Activated T-cell treated with anti-CD3 and anti-CD28 coated beads for 4 hours (primary cell): Measurements from ENCODE around the gene DGCR2.

ENCODE experiments used
- DNase-seq: peaks from one replicate; pipeline ENCODE4 v3.0.0-alpha.2; 2020

DGCR2 gene

DNA sequence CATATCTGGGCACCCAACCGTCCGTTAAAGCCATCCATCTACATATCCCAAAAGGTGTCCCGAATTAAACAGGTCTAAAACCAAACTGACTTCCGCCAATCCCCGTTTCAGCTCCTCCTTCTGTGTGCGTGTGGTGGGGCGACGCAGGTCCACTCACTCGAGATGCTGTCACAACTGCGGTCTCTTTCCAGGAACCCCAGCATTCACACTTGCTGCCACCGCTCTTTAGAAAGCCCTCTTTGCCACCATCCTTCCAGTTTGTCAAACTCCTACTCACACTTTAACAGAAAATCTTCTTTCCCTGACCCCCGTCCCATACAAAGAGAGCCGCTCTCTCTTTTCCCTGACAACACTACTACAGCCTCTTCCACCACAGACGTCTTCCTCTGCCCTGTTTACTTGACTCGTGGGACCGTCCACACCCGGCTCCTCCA lies 21.8 kb upstream of the DGCR2 start:
- no peak for DNase-seq

DNA sequence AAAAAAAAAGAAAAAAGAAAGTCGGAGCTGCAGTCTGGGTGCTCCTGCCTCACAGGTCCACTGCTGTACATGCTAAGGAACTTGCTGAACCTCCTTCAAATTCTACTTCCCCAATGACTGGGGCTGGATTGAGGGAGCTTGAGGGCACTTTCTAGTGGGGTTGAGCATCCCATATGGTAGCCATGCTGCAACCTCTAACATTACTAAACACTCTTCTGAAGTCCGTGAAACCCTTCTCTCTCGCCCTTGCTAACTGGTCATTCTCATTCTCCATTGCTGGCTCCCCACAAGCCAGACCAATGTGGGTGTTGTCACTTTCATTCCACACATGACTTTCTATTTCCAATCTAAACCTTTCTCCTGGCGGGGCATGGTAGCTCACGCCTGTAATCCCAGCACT lies 21.0 kb upstream of the DGCR2 start:
- DNase-seq, result no peak

DNA sequence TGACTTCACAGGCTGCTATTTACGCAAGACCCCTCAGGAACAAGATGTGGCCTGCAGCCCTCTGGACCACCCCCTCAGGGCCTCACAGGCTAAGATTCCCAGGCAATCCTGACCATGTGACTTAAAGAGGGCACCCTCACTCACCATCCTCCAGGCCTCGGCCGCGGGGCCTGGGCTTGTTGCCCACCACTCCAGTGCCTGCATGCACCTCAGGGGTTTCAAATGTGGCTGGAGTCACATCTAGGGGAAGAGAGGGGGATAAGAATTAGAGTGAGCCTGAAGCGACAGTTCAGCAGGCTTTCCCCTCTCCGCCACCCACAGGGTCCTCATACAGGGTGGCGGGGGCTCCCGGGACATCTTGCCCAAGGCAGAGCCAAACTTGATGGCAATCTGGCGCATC lies 20.2 kb upstream of the DGCR2 start:
- no peak for DNase-seq

DNA sequence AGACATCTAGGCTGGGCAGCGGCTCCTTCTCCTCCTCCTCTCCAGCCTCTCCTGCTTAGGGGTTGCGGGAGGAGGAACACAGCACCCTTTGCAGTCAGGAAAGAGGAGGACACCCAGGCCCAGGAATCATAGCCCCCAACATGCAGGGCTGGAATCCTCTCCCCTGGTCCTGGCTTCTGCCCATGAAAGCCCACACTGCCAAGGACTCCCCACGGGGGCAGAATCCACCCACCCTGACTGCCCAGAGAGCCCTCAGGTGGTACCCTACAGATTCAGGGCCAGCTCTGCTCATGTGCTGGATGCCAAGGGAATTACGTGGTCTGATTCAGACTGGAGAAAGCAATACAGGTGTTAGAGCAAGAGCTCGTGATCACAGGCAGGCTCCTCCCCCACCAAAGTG lies 17.8 kb upstream of the DGCR2 start:
- DNase-seq, result no peak

DNA sequence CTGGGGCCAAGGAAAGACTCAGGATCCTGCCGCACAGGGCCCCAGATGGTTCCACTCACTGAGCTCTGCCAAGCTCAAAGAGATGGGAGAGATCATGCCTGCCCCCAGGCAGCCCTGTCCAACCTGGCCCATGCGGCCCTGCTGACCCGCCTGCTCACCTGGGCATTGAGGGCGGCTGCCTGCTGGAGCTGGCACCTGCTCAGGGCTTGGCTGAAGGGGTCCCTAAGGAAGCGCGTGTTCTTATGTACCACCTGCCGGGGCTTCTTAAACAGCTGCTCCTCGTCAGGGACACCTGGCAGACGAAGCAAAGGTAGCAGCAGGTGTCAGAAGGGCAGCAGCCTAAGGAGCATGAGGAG lies 16.8 kb upstream of the DGCR2 start:
- no peak for DNase-seq

DNA sequence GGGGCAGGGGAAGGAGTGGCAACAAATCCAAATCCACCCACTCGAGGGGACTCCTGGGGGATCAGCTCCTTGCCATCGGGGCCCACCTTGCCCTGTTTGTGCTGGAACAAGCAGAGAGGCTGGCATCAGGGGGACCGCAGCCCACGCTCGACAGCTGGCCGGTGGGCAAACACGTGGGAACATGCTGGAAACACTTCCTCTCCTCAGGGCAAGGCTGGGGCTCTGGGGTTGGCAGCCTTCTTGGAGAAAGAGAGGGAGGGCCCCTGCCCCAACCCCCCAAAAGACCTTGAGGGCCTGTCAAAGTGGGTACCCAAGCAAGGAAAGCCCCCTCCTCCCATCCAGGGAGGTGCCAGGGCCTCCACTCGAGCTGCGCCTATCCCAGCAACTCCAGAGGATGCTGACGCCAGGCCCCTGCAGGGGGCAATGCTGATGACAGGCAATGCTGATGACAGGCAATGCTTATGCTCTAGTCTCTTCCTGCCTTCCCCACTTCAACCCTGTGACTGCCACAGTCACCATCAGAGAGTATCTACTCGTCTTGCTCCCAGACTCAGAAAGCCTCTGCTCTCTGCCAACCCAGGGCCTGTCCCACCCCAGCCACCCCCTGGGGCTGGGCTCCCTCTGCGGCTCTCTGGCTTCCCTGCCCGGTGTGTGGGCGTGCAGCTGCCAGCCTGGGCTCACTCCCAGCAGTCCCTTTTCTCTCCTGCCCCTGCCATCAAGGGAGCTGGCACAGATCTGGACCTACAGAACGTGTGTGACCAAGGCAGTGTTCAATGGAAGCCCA lies 16.2 kb upstream of the DGCR2 start:
- no peak for DNase-seq

DNA sequence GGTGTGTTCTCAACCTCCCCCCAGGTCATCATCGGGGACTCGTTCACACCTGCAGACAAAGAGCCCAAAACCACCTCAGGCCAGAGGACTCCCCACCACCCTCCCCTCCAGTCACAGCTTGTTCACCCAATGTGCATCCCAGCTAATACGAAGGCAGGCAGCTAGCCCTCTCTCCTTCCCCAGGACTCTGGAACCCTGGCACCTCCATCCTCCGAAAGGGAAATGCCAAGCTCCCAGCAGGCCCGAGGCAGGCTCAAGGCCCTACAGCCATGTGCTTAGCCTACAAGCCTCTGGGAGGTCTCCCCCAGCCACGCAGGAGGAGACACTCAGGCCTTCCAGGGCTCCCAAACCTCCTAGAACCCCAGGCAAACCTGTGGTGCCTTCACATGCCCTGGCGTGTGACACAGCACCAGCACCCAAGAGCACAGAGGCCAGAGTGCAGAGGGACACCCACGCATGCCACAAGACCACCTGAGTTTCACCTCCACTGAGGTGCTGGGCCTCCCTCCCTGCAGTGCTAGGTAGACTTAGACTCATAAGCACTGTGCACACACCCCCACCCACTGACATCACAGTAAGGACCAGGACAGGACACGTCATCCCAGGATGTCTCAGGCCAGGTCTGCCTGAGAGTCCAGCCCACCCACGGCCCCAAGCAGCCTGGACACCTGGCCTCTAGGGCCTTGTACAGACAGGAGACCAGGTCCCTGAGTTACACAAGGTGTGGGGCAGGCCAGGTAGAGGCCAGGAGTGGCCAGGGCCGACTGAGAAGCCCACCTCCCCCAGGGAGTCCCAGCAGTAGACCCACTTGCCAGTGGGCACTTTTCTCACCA lies 15.4 kb upstream of the DGCR2 start:
- no peak for DNase-seq

DNA sequence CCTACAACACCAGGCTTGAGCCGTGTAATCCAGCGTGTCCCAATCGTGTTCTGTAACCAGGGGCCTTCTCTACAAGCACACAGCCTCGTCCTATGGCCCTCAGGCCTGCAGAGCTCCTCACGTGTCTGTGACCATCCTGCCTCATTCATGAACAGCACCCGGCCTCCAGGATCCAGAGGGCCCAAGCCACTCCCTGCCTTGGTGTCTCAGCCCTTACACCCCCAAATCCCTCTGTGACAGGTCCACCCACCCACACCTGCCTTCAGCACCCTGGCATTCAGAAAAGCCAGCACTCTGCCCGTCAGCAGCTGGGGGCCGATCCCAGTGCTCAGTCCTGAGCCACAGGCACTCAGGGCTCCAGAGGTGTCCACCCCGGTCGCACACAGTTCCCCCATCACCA lies 14.7 kb upstream of the DGCR2 start:
- no peak for DNase-seq

DNA sequence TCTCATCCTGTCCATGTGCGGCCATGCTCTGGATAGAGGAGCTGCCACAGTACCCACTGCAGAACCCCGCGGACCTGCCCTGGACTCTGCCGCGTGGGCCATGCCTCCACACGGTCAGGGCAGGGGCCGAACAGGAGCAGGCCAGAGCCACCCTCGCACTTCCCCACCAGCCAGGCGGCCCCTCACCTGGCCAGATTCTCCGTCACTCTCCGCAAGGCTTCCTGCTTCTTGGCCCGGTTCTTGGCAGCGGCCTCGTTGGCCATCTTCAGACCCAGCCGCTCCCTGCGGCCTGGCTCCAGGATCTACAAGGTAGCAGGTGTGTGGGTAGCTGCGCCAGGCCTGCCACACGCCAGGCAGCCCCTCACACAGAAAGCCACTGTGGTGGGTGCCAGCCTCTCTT lies 12.7 kb upstream of the DGCR2 start:
- no peak for DNase-seq

DNA sequence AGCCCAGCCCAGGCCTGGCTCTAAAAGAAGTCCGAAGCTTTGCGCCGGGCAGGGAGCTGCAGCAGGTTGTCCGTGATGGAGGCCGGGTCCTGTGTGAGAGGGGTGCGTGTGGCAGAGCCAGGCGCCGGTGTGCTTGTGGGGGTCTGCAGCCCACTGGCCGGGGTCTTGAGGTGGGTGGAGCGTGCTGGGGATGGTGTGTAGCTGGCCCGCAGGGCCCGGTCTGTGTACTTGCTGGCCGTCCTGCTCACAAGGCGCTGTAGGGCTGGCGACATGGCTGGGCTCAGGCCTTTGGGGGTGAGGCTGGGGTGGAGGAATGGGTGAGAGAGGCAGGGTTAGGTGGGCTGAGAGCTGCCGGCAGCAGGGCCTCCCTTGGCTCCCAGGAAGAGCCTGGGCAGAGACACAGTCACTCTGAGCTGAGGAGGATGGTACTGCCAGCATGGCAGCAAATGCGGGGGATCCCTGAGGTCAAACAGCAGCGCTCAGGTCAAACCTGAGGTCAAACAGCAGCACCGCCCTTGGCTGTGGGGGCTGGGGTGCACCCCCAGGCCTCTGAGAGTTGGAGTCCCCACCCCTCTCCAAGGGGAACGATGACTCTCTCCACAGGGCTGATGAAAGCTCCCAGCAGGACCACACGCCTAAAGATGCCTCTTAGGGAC lies 12.1 kb upstream of the DGCR2 start:
- DNase-seq, result no peak

DNA sequence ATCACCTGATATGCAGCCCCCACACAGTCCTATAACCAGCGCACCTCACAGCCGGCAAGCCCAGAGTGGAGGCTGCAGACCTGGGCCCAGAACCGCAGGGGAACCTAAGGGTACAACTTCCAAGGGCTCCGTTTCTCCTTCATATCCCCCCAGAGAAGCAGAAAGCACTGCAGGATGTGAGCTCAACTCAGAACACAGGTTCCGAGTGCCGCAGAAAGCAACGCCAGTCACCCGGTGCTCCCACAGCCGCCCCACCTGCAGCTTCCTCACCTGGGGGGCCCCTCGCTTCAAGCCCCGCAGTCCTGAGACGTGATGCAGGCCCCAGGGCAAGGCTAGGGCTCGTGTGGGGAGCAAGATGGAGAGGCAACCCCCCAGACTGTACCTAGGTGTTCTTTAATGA lies 11.3 kb upstream of the DGCR2 start:
- no peak for DNase-seq

DNA sequence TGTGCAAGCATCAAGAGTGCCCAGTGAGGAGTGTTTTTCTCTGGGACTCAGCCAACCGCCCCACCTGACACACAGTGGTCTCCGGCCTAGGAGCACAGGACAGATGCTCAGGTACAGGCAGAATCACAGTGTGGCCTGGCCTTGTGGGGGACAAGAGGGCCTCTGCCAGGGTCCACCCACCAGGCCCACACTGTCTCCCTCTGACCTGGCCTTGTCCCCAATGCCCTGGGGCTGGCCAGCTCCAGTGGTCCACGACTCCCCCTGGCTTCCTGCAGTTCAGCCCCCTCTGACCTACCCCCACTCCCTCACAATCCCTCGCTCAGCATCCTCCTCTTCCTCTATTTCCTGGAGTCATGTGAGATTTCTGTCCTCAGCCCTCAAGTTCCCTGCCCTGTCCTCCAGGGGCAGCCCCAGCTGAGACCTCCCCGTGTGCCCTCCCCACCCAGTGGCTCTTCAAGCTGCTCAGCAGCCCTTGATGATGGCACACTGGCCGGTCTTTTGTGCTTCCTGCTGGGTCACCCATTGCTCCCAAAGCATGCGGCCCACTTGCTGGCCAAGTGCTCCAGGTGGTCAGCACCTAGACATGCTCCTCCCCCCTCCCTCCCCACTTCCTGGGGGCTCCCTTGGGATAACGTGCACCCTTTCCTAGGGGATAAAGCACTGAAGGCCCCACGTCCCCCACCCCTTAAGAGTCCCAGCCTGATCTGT lies 10.6 kb upstream of the DGCR2 start:
- DNase-seq, result no peak

DNA sequence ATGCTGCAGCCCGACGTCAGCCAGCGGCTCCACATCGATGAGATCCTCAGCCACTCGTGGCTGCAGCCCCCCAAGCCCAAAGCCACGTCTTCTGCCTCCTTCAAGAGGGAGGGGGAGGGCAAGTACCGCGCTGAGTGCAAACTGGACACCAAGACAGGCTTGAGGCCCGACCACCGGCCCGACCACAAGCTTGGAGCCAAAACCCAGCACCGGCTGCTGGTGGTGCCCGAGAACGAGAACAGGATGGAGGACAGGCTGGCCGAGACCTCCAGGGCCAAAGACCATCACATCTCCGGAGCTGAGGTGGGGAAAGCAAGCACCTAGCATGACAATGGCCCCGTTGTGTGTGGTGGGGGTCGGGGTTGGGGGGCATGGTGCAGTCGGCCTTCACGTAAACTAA lies 9.9 kb upstream of the DGCR2 start:
- no peak for DNase-seq

DNA sequence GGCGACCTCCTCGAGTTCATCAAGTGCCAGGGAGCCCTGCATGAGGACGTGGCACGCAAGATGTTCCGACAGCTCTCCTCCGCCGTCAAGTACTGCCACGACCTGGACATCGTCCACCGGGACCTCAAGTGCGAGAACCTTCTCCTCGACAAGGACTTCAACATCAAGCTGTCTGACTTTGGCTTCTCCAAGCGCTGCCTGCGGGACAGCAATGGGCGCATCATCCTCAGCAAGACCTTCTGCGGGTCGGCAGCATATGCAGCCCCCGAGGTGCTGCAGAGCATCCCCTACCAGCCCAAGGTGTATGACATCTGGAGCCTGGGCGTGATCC lies 9.4 kb upstream of the DGCR2 start:
- no peak for DNase-seq

DNA sequence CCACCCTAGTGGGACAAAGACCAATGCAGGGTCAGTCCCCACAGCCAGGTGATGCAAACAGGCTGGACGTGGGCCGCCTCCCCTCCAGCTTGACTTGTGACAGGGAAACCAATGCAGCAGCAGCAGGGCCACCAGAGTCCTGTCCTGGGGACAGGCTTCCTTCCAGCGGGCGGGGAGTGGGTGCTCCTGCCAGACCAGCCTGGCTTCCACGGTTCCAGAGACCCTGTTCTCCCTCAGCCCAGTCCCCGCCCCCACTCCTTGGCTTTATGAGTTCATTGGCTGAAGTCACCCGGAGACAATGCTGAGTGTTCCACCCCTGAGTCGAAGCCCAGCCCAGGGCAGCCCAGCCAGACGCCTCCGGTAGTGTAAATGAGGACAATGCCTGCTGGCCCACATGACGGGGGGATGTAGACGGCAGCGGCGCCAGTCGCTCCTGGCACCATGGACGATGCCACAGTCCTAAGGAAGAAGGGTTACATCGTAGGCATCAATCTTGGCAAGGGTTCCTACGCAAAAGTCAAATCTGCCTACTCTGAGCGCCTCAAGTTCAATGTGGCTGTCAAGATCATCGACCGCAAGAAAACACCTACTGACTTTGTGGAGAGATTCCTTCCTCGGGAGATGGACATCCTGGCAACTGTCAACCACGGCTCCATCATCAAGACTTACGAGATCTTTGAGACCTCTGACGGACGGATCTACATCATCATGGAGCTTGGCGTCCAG lies 8.9 kb upstream of the DGCR2 start, which contains the start of gene TSSK2:
Gene TSSK2 (plus strand): TSS at position 350 of the 726 bp plus-strand sequence. CDS start 92 bp downstream, at position 442.
- DNase-seq, result no peak

DNA sequence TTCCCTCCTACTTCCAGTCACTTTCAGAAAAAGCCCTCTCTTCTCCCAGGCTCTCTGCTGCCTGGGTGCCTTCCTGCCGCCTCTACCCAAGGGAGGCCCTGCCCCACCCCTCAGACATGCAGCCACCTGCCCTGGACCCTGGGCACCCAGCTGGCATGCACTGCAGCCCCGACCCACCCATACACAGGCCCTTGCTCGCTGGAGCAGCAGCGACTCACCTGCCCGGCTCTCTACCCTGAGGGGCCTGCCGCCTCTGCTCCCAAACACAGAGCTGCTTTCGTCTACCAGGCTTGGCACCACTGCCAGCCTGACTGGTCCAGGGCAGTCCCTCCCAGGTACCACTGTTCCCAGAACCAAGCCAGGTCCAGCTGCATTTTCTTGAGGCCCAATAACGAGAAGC lies 7.7 kb upstream of the DGCR2 start:
- DNase-seq, result no peak

DNA sequence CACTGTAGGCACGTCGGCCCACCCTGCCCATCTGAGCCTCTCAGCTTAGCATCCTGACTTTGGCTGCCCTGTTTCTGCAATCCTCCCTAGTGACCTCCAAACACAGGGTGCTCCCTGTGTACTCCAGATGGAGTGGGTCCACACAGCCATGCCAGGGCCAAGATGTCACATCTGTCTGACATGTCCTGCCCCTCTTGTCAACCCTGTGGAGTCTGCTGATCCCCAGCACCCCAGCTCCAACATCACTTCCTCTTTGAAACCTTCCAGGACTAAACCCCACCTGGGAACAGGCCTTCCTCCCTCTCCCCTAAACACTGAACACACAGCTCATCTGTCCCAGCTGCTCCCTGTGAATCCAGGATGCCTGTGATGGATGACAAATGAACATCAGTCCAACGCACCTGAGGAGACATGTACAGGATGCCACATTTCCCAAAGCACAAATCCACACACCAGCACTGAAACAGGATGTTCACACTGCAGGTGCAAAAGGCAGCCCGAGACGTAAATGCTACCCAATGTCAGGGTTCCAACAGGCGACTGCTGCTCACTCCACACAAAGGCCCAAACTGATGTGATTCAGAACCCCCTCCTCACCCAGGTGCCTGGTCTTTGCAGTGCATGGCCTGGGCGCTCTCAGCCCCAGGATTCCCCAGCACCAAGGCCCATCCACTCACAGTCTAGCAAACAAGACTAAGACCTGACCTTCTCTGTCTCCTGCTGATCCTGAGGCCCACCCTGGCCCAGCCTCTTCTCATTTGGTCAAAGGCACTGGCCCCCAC lies 6.9 kb upstream of the DGCR2 start:
- no peak for DNase-seq

DNA sequence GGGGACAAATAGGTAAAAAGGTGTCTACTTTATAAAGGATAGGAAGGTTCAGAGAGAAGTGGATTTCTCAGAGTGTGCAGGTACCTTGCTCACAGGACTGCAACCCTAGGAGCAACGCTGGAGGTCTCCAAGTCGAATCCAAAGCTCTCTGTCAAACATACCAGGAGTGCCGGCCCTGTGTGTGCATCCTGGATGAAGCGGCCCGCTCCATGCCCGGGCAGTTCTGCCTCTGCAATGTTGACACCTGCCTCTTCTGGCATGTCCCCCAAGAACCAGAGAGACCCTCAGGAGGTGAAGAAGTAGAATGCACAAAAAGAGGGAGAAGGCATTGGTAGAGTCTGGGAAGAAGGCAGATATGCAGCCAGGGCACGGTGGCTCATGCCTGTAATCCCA lies 5.8 kb upstream of the DGCR2 start:
- no peak for DNase-seq

DNA sequence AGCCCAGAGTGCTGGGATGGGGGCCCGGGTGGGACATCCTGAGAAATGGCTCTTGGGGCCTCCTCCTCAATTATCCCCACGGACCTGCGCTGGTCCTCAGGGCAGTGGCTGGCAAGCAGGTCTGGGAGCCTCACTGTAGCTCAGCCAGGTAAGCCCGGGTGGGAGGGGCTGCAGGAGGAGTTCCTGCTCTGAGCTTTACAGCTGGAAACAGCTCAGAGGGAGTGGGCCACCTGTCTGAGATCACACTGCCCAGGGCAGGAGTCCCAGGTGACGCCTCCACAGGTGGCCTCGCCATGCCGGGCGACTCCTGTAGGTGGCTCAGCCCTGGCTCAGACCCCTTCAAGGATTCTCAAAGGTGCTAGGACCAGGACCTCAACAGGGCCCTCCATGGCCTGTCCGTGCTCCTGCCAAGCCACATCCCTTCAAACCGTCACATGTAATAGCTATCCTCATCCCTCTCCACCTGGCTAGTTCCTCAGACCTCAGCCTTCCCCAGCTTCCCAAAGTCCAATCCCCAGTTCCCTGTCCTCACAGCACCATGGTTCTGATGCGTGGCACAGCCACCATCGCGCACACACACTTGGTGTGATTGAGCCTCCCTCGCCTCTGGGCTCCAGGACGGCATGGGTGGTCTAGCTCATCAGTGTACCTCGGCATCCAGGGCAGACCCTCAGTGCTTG lies 5.3 kb upstream of the DGCR2 start:
- DNase-seq, result no peak

DNA sequence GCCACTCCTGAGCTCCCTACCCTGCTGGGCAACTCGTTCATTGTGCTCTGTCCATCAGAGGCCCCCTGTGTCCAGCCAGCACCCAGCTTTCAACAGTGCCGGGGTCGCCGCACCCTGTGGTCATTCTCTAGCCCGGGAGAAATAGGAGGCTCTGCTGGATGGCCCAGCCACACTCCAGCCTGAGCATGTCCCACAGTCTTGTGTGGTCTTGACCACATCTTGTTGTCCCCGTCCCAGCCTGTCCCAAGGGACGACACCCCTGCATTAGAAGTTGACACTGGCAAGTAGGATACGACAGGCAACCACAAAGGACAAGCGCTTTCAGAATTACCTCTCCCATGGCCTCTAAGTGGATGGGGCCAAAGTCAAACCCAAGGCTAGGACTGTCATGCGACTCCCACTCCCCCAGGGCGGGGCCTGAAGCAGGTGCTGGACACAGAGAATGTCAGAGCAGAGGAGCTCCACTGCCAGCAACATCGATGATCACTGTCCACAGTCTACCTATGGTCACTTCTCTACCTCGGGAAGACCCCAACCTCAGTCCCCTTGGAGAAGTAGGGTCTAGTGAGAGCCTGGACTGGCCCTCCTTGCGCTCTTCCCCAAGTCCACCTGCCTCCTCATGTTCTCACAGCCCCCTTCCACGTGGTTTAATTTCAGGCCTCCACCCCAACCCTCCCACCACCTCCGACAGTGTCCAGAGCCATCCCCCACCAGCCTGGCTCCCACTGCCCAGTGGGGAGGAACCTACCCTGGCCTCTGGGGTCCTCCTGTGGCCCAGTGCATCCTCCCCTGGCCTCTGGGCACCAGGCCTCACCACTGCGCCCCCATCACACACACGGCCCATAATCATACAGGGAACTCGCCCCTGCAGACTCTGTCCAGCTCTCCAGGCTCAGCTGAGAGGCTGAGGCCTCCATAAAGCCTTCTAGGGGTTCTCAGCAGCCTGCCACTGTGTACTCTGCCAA lies 4.4 kb upstream of the DGCR2 start:
- no peak for DNase-seq
